ENCODE data around the gene CFAP119. TPM values are rescaled to one million over a fixed set of nuclear protein-coding genes. Genes with fewer than 3 reads are reported as not detected.
A peak's percentile ranks its signal among the peaks of the same experiment; 100 is the strongest.

CFAP119 gene
- total and polyA plus RNA-seq, 3 donors from 2014 or later, result 31.5 to 54.2 (median 43.3) TPM

DNA sequence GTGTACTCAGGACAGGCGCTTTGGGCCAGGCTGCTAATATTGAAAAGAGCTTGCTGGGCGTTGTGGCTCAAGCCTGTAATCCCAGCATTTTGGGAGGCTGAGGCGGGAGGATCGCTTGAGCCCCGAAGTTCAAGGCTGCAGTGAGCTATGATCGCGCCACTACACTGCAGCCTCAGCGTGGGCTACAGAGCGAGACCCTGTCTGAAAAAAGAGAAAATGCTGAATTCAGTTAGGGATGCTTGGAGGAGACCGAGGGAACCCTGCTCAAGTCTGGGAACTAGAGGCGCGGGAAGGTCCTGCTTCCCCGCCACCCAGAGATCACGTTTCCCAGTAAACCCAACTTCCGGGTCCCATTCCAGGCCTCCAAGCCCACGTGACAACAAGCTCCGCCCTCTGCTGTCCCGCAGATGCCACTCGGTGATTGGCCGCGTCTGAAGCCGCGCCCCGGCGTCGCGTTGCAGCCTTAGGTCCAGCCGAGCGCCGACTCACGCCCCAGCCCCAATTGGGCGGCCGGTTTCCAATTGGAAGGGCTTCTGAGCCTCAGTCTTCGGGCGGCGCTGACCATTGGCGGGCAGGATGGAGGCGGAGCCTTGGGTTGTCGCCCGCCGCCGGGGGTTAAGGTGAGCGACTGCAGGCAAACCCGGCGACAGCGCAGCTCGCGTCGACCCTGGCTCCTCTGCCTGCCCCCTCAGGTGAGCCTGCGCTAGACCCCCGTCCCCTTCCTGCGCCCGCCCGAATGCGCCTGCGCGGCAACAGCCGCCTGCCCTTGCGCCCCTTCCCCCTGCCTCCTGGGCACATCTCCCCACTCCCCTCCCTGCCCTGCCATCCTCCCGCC is 13.8 kb downstream of the CFAP119 start, which contains the start of gene PHKG2:
PHKG2 (plus strand) TSS at position 627 of the 835 bp plus-strand sequence. CDS start 396 bp downstream, outside the sequence.
- WGBS, 2 donors, result 1% methylated on average over 25 to 59 of the region's 60 CpGs

DNA sequence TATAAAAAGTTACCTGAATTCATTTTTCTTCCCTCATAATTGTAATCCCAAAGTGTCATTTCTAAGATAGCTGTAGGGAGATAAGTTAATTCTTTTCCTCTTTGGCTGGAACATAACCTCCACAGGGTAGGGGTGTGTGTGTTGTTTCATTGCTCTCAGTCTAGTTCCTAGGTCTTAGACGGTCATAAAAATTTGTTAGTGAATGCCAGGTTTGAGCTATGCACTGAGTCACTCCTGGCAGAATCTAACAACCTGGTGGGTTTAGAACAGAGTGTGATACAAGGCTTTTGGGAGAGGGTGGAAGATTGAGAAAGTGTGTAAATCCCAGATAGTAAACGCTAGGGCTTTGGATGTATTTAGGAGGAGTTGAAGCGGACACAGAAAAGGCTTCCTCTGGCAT is 14.5 kb downstream of the CFAP119 start:
- H3K4me1 ChIP-seq, result peaks cover 5% of the 10 kb centered on the region
- TF ChIP-seq, protein P1, sequence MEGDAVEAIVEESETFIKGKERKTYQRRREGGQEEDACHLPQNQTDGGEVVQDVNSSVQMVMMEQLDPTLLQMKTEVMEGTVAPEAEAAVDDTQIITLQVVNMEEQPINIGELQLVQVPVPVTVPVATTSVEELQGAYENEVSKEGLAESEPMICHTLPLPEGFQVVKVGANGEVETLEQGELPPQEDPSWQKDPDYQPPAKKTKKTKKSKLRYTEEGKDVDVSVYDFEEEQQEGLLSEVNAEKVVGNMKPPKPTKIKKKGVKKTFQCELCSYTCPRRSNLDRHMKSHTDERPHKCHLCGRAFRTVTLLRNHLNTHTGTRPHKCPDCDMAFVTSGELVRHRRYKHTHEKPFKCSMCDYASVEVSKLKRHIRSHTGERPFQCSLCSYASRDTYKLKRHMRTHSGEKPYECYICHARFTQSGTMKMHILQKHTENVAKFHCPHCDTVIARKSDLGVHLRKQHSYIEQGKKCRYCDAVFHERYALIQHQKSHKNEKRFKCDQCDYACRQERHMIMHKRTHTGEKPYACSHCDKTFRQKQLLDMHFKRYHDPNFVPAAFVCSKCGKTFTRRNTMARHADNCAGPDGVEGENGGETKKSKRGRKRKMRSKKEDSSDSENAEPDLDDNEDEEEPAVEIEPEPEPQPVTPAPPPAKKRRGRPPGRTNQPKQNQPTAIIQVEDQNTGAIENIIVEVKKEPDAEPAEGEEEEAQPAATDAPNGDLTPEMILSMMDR (IDR thresholded peaks at IDR 0.05), result no peak
- no peak for TF ChIP-seq POLR2A (IDR thresholded peaks at IDR 0.05)
- no peaks in the 10 kb centered on the region for H3K36me3 ChIP-seq (ENCODE audit: low read depth, missing control alignments)
- no peaks in the 10 kb centered on the region for H3K9me3 ChIP-seq
- no peak for DNase-seq
- peak overlapping the region; percentile 72 to 73 for H3K27ac ChIP-seq
- intact Hi-C loops (cut with DNase I; ENCODE audit: low total_unique reads), result no loop called here
- H3K27me3 ChIP-seq, result no peaks in the 10 kb centered on the region
- WGBS, 2 donors, result 10 to 31% methylated on average over 3 of the region's 3 CpGs
- H3K4me3 ChIP-seq, result peak overlapping the region; percentile 70 to 92

More for the DNA sequence above, 13.8 kb downstream of the CFAP119 start, which contains the start of gene PHKG2:
- Histone ChIP-seq H3K27ac (peak within 1 kb of the TSS; percentile 72 to 73), H3K4me1 (peaks cover 5% of the 10 kb centered on the region), H3K27me3 (no peaks in the 10 kb centered on the region), H3K9me3 (no peaks in the 10 kb centered on the region), H3K36me3 (ENCODE audit: low read depth, missing control alignments) (no peaks in the 10 kb centered on the region), H3K4me3 (peak within 1 kb of the TSS; percentile 70 to 92)
- intact Hi-C loops (cut with DNase I; ENCODE audit: low total_unique reads), result no loop called here
- TF ChIP-seq, protein P1 (IDR thresholded peaks at IDR 0.05), result no peak
- no peak for TF ChIP-seq POLR2A (IDR thresholded peaks at IDR 0.05)
- DNase-seq, result peak; percentile 100

DNA sequence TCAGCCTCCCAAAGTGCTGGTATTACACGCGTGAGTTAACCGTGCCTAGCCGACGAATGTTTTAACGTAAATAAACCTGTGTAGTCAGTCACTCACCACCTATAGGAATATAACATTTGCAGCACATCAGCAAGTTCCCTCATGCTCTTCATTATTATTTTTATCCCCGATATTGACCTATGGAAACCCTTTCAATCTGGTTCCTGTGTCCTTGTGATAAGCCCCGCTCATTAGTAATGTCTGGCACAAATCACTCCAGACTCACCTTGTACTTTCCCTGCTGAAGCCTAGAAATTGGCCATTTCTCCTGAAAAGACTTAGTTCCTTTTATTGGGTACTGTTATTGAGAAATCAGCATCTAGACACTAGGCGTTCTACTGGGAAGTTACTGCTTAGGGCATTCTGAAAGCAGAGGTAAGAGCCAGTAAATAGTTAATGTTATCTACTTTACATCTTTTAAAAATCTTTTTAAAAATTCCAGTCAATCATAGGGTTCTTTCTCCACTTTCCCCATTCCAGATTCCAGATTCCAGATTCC is 15.2 kb downstream of the CFAP119 start:
- H3K4me3 ChIP-seq, result no peak overlapping the region
- intact Hi-C loops (cut with DNase I; ENCODE audit: low total_unique reads), result no loop called here
- H3K9me3 ChIP-seq, result no peaks in the 10 kb centered on the region
- WGBS, 2 donors, result 88 to 91% methylated on average over 9 of the region's 9 CpGs
- H3K4me1 ChIP-seq, result peaks cover 5% of the 10 kb centered on the region
- H3K27me3 ChIP-seq, result no peaks in the 10 kb centered on the region
- no peaks in the 10 kb centered on the region for H3K36me3 ChIP-seq (ENCODE audit: low read depth, missing control alignments)
- TF ChIP-seq, protein P1 (IDR thresholded peaks at IDR 0.05), result no peak
- TF ChIP-seq POLR2A (IDR thresholded peaks at IDR 0.05), result no peak
- DNase-seq, result no peak
- H3K27ac ChIP-seq, result no peak overlapping the region

DNA sequence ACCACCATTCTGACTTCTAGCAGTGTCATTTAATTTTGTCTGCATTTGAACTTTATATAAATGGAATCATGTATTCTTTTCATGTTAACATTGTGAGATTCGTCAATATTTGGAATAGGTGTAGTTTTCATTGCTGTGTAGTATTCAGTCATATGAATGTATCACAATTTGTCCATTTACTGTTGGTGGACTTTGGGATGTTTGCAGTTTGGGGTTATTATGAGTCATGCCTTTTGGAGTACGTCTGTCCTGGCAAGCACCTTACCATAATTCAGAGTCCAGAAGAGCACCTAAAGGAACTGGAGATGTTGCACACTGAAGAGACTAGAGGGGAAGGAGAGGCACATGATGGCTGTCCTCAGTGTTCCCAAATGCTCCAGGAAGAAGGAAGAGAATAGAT is 16.8 kb downstream of the CFAP119 start:
- 80 to 88% methylated on average over 2 of the region's 2 CpGs for WGBS, 2 donors
- intact Hi-C loops (cut with DNase I; ENCODE audit: low total_unique reads), result no loop called here
- Histone ChIP-seq H3K36me3 (ENCODE audit: low read depth, missing control alignments) (no peaks in the 10 kb centered on the region), H3K4me3 (no peak overlapping the region), H3K4me1 (peaks cover 17% of the 10 kb centered on the region), H3K9me3 (no peaks in the 10 kb centered on the region), H3K27ac (no peak overlapping the region), H3K27me3 (no peaks in the 10 kb centered on the region)
- TF ChIP-seq, protein P1 (IDR thresholded peaks at IDR 0.05), result no peak
- no peak for TF ChIP-seq POLR2A (IDR thresholded peaks at IDR 0.05)
- DNase-seq, result no peak

Measured in testis (tissue), 3 donors.